ENCODE data around the gene CREBBP.
"Not testable (repeated sequence)": the region's sequence is repeated elsewhere in the genome, so short reads cannot be mapped to it uniquely, and the experiment has no call there.

CREBBP gene

DNA sequence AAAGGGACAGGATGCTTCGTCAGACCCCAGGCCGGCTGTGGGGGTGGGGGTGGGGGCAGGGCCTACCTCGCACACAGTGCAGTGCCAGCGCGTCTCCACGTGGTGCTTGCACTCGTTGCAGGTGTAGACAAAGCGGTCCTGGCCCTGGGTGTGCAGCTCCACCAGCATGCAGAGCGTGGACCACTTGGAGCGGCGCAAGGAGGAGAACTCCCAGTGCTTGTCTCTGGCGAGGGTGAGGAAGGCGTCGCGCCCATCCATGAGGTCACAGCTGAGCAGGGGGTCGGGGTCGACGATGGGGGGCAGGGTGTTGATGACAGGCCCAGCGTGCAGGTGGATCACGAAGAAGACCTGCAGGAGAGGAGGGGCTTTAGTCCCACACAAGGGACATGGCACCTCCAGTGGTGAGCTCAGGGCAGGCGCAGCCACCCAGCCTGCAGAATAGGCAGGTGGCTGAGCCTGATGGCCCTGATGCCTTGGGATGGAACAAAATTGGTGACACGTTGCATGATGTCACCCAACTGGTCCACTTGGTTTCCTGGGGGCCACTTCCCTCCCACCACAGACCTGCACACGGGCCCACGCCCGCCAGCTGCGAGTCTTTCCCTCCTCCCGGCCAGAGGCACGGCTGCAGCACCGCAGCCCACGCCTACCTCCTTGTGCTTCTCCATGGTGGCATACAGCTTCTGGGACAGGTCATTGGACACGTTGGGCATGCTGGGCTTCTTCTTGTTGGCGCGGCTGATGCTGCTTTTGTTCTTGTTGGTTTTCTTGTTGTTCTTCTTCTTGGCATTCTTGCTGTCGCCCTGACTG is 149.2 kb downstream of the CREBBP start:
- DNase-seq = no peak

DNA sequence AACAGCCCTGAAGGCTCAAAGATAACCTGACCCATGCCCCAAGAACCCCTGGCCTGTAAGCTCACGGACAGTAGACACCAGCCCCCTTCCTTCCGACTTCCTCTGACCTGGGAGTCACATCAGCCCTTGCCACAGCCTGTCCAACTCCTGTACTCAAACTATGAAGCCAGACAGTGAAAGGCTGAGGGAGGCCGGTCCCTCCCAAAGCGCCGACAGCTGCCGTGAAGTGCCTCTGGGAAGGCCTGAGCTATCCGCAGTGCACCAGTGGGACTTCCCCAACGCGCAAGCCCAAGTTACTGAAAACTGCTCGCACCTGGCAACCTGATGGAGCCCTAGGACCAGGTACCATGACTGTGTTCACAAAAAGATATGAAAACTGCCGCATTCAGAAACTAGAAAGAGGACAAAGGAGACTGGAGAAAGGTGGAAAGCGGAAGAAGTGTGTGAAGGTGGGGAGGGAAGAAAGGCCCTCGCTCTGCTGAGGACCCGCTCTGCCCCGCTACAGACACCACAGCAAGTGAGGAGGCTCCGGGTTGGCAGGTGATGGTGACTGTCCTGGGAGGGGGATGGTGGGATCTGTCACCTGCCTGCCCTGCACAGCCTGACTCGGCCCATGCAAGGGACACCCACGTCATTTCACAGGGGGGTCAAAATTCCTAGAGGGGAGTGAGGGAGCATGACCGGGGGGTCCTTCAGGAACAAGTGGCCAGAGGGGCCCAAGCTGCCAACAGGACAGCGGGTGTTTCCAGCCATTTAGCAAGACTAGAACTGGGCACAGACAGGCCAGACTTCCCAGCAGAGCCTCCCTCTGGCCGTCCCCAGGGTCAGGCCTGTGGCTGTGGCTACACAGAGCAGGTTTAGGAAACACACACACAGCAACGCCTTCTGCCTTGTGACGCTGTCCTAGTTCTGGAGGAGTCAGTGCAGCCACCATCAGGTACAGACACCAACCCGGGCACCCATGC is 150.1 kb downstream of the CREBBP start:
- no peak for DNase-seq

DNA sequence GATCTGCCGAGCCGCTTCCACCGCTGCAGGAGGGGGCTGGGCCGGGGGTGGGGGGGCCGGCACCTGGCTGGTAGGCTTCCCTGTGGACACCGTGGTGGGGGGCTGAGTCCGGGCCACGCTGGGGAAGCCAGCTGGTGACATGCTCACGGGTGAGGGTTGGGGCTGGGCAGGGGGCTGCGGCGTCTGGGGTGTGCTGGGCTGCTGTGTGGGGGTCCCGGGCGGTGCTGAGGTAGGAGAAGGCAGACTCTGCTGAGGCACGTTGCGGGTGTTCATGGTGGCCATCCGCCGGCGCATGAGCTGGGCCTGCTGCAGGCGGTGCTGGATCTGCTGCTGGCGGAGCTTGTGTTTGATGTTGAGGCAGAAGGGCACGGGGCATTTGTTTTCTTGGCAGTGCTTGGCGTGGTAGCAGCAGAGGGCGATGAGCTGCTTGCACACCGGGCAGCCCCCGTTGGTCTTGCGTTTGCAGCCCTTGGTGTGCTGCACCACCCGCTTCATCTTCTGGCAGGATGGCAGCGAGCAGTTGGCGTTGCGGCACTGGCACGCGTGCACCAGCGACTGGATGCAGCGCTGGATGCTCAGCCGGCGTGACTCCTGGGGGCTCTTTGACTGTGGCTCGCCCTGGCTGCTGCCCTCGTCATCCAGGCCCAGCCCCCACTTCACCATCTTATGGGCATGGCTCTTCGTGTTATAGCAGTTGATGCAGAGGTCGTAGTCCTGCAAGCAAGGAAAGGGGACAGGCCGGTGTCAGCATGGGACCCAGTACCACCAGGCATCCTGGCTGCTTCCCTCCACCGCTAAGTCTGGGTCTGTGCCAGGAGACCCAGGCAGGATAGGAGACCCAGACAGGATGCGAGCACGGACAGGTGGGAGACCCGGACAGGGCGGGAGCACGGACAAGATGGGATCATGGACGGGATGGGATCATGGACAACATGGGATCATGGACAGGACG is 151.1 kb downstream of the CREBBP start:
- DNase-seq = no peak

DNA sequence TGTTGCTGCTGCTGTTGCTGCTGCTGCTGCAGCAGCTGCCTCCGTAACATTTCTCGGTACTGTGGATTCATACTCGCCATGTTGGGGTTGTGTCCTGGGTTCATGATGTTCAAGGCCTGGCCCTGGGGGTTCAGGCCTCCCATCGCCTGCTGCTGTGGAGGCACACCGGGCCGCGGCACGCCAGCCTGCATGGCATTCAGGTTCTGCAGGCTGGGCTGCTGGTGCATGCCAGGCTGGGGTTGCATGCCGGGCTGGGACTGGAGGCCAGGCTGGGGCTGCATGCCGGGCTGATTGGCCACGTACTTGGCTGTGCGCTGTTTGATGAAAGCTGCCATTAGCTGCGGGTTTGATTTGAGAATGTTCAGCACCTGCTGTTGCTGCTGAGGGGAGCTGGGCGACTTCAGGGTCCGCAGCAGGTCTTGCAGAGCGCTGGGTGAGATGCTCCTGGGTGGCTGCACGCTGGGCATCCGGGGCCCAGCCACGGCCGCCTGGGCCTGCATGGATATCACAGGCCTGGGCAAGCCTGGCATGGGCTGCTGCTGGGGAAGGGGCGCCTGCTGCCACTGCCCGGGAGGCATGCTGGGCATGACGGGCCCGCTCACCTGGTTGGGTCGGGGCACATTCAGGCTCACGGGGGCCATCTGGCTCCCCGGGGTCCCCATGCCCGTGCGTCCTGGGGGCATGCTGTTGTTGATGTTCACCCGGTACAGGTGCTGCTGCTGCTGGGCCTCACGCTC is 151.9 kb downstream of the CREBBP start:
- DNase-seq = no peak

DNA sequence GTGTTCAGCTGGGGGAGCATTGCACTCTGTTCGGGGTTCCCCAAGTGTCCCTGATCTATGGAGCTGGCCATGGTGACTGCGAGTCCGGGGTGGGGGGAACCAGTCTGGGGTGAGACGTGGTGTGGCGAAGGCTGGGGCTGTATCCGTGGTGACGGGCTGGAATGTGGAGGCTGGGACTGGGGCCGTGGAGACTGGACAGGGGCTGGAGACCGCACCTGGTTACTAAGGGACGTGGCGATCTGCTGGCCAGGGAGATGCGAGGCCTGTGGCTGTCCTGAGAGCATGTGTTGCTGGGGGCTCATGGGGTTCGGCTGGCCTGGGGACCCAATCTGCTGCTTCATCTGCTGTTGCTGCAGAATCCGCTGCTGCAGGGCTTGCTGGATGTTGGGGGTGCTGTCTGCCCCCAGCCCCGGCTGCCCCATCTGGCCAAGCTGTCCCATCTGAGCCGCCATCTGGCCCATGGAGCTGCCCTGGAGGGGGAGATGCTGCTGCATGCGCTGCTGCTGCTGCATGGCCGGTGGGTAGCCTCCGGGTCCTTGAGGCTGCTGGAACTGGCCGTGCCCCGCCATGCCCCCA is 152.6 kb downstream of the CREBBP start:
- no peak for DNase-seq

DNA sequence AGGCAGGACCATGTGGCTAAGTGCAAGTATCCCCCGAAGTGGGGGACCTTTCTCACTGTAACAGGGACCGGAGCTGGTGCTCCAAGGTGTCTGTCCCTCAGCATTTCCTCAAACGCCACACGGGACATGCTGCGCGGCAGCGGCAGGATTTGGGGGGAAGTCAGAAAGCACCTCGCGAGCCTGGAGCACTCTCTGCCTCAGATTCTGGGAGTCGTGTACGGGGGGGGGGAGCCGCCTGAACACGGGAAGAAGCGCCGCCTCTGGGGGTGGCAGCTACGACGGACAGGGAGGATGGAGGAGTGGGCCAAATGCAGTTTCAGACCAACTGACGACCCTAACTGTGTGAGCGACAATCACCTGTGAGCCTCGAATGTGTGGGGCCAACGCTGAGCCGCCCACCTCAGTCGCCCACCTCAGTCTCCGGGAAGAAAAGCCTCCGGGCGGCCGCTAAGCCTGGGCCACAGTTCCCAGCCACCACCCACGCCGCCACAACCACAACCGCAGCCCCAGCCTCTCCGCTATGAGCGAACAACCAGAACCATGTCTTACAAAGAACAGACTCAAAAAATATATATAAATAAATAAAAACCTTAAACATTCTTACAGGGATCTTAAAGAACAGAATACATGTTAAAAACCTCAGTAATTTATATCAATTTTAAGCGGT is 154.4 kb downstream of the CREBBP start:
- DNase-seq = no peak

DNA sequence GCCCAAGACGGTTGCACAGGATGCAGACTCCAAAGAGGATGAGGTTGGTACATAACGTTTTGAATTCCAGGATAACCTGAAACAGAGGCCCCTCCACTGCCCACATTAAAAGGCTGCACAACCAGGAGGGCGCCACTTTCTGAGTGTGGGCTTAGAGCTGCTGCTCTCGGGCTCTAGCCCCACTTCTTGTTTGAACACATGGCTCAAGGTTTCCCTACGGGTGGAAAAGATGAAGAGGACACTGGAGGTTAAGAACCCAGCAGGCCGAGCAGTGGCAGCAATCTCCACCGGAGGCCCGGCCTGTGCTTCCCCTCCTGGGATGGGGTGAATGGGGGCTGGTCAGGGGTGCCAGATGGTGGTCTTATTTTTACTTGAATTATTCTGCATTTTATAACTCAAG is 155.2 kb downstream of the CREBBP start:
- DNase-seq = no peak

DNA sequence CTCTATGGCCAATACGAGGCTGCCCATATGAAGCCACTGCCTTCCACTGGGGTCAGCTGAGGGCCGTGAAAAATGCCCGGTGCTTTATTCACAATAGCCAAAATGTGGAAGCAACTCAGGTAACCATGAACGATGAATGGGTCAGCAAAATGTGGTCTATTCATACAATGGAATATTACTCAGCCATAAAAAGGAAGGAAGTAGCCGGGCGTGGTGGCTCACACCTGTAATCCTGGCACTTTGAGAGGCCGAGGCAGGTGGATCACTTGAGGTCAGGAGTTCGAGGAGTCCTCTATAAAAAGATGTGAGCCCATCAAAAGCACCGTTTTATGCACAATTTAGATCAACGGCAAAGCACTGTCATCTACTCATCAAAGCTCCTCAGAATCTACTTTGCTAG is 158.0 kb downstream of the CREBBP start:
- no peak for DNase-seq

DNA sequence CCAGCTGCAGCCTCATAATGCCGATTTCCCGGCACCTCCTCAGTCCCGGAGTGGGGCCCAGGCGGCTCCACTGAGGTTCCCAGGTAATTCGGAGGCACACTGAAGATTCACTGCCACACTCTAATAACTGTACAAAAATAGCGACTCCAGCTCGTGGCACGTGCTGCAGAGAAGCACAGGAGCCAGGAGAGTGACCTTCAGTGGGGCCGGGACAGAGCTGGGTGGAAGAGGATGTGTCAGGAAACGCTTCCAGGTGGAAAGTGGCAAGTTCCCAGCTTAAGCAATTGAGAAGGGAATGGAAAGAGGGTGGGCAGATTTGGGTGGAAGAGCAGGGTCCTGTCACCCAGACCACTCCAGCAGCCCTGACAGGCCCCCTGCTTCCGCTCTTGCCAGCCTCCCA is 160.1 kb downstream of the CREBBP start:
- DNase-seq = no peak

DNA sequence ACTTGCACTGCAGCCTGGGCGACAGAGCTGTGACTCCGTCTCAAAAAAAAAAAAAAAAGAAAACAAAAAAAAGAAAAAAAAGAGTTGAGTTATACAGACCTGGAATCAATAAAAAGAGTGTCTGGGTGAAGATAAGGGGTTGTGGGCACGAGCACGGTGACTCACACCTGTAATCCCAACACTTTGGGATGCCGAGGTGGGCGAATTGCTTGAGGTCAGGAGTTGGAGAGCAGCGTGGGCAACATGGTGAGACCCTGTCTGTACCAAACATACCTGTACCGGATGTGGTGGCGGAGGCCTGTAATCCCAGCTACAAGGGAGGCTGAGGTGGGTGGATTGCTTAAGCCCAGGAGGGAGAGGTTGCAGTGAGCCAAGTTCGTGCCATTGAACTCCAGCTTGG is 161.9 kb downstream of the CREBBP start:
- DNase-seq = no peak

DNA sequence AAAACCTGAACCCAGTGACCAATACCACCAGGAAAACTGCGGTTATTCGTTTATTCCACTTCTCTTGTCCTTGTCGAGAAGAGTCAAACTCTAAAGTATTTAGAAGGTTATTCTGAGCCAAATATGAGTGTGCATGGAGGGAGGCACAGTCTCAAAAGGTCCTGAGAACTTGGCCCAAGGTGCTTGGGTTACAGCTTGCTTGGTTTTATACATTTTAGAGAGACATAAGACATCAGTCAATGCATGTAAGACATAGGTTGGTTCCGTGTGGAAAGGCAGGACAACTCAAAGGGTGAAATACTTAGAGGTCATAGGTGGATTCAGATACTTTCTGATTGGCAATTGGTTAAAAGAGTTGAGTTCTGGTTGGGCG is 162.5 kb downstream of the CREBBP start:
- no peak for DNase-seq

DNA sequence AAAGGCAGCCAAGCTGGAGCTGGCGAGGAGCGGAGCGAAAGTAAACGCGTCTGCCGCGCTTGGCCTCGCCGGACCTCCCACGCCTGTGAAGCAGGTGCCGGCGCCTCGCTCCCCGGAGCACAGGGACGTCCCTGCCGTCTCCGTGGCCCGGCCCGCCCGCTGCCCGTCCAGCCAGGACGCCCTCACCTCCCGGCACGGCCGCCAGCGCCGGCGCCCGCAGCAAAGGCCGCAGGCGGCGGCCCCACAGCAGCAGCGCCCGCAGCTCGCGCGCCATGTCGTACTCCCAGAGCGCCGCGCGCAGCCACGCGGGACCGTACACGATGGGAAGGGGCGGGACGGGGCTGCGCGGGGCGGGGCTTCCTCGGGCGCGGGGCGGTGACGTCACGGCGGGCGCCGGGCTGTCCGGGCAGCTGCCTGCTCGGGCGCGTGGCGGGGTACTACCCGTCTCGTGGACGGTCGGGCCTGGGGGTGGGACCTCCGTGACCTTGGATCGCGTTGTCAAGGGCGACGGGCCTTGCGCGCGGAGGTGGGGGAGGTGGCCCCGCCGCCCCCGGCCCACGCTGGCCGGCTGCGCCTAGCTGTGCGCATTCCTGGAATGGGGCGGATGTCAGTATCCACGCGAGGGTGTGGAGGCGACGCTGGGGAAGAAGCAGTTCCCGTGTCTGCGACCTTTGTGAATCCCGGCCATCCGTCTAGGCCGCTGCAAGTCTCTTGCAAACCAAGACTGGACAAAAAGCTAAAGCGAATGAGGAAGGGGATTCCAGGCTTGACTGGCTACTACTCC is 163.1 kb downstream of the CREBBP start, which contains the start of gene TRAP1:
Gene TRAP1 (minus strand): TSS at position 290 of the 784 bp plus-strand sequence. CDS start 16 bp downstream, at position 274.
- DNase-seq = peak; percentile 2

DNA sequence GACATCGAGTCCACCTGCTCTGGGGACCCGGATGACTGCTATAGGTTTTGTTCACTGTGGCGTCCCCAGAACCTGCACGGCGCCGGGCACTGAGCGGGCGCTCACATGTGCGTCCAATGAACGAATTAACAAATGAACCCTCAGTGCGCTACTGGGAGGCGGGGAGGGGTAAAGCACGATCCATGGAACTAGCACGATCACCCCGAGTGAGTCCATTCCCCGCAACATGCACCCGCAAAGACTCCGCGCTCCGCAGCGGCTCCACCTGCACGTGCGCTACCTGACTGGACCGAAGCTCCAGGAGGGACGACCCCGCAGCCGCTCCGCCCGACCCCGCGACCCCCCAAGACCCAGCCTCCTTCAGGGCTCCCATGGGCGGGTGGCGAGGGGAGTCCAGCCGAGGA is 163.7 kb downstream of the CREBBP start:
- DNase-seq = peak; percentile 9

DNA sequence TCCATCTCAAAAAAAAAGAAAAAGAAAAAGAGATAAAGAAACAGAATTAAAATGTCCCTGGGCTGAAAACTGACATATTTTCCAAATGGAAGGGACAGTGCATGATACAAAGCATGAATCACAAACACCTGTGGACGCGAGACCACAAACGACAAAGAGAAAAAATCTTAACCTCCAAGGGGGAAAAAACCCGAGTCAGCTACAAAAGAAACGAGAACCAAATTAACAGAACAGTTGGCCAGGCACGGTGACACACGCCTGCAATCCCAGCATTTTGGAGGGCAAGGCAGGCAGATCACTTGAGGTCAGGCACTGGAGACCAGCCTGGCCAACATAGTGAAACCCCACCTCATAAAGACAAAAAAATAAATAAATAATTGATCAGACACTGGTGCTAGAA is 165.1 kb downstream of the CREBBP start:
- DNase-seq = no peak

DNA sequence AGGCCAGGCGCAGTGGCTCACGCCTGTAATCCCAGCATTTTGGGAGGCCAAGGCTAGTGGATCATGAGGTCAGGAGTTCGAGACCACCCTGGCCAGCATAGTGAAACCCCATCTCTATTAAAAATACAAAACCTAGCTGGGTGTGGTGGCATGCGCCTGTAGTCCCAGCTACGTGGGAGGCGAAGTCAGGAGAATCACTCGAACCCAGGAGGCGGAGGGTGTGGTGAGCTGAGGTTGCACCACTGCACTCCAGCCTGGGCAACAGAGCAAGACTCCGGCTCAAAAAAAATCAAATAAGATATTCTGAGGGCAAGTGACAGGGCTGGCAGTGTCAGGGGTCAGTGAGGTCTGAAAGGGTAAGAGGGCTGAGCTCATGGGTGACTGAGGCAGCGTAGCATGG is 166.1 kb downstream of the CREBBP start:
- DNase-seq = not testable (repeated sequence)

DNA sequence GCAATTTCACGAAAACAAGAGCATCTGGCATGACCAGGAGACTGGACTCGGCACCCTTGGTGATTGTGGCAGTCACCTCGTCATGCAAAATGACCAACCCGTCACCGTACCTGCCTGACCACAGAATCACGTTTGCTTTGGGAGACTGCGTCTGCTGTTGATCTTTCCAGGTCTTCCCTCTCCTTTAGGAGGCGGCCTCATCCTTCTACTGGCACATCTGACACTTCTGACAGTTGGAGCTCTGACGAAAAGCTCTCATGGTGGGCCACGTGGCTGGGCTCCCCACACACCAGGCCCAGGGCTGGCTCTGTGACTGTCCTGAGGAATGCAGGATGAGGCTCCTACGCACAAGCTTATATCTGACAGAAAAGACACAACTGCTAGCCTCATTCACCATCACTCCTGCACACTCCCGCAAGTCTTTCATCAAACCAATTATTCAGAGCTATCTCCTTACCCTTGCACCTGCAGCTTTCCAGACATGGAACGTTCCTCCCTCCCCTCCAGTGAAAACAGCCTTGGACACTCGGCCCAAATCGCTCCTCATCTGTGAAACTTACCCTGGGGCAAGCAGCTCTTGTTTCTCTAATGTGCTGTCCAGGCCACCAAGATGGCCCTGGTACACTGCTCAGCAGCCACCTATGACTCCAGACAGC is 166.8 kb downstream of the CREBBP start:
- DNase-seq = no peak

DNA sequence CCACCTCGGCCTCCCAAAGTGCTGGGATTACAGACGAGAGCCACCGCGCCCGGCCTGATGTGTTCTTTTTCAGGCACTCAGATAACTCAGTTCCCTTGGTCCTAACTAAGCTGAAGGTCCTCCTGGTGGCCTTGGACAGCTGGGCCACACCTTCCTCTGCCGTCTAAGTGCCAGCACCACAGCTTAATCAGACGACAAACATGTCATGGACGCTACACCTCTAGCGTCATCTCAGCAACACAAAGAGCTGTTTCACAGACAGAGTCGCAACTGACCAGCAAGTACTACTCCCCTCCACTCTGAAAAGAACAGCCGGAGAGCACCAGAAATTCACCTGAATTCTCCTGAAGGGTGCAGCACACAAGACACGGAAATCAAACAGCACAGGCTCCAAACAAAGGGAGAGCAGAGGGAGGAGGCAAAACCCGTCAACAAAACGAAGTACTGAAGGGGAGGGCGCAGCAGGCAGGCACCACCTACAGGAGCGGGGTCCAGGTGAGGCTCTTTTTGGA is 167.6 kb downstream of the CREBBP start:
- no peak for DNase-seq

DNA sequence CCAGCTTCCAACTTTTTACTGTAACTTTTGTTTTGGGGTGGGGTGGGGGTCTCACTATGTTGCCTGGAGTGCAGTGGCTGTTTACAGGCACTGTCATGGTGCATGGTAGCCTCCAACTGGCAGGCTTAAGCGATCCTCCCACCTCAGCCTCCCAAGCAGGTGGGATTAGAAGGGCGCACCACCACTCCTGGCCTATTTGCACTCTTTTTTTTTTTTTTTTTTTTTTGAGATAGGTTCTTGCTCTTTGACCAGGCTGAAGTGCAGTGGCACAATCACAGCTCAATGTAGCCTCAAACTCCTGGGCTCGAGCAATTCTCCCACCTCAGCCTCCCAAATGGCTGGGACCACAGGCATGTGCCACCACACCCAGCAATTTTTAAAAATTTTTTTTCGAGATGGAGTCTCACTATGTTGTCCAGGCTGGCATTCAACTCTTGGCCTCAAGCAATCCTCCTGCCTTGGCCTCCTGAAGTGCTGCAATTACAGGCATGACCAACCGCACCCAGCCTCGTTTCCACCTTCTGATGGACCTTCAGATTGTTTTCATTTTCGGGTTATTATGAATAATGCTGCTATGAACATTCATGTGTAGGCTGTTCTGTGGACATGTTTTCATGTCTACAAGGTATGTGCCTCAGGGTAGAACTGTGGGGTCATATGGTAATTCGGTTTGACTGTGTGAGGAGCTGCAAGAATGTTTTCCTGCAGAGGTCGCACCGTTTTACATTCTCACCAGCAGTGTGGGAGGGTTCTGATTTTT is 174.1 kb downstream of the CREBBP start:
- DNase-seq = no peak

DNA sequence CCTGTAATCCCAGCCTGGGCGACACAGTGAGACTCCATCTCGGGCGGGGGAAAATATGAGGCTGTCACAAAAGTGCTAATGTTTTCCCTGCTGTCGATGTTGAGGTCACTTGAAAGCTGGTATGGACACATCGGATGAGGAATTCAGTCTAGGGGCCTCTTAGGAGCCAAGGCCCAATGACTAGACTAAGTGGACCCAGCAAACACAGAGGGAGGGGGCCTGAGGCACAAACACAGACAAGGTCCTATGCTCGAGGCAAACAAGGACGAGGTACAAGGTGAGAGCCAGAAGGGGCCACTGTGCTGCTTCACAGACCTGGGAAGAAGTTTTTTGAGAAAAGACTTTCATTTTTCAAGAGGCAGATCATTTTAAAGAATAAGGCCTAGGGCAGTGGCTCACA is 178.4 kb downstream of the CREBBP start:
- DNase-seq = no peak
